Effector memory CD4-positive, alpha-beta T cell (primary cell): Measurements from ENCODE around the gene RELN.

Experiments
- DNase-seq, 3 donors: peaks; one replicate each; pipeline ENCODE4 v3.0.0-alpha.2; 2020
- H3K27ac ChIP-seq: 2 replicates; pipeline ENCODE4 v1.7.0; 2013; ENCODE audit warnings: mild to moderate bottlenecking, low read length, moderate library complexity; ENCODE audit not compliant: insufficient read depth, poor library complexity, severe bottlenecking
- H3K27me3 ChIP-seq: replicated peaks from 2 replicates; pipeline ENCODE4 v1.7.0; 2013; ENCODE audit warnings: mild to moderate bottlenecking, low read length; ENCODE audit not compliant: insufficient read depth, control insufficient read depth, poor library complexity, severe bottlenecking
- H3K36me3 ChIP-seq: 2 replicates; pipeline ENCODE4 v1.7.0; 2013; ENCODE audit warnings: mild to moderate bottlenecking, low read length, moderate library complexity; ENCODE audit not compliant: control insufficient read depth, insufficient read depth
- H3K4me1 ChIP-seq: 2 replicates; pipeline ENCODE4 v1.7.0; 2013; ENCODE audit warnings: low read length, mild to moderate bottlenecking; ENCODE audit not compliant: control insufficient read depth, insufficient read depth, poor library complexity, severe bottlenecking
- H3K4me3 ChIP-seq: 2 replicates; pipeline ENCODE4 v1.7.0; 2013; ENCODE audit warnings: low read length, low read depth, mild to moderate bottlenecking; ENCODE audit not compliant: insufficient read depth, poor library complexity, severe bottlenecking
- H3K9me3 ChIP-seq: 2 replicates; pipeline ENCODE4 v1.7.0; 2013; ENCODE audit warnings: mild to moderate bottlenecking, low read length, moderate library complexity; ENCODE audit not compliant: control insufficient read depth

Gene RELN

GRCh38 chr7:103719070-103719469 is 270.4 kb downstream of the RELN start:
- Histone ChIP-seq H3K27ac (no peak overlapping the region), H3K27me3 (no peaks in the 10 kb centered on the region), H3K4me1 (no peaks in the 10 kb centered on the region), H3K9me3 (no peaks in the 10 kb centered on the region), H3K4me3 (no peak overlapping the region), H3K36me3 (no peaks in the 10 kb centered on the region)
- no peak for DNase-seq

- Histone ChIP-seq H3K4me1 (no peaks in the 10 kb centered on the region), H3K9me3 (no peaks in the 10 kb centered on the region), H3K27ac (no peak overlapping the region), H3K36me3 (no peaks in the 10 kb centered on the region), H3K27me3 (no peaks in the 10 kb centered on the region), H3K4me3 (no peak overlapping the region)
- DNase-seq: no peak
Observed at GRCh38 chr7:103718482-103719061, 270.9 kb downstream of the RELN start.

- H3K36me3 ChIP-seq: no peaks in the 10 kb centered on the region
- no peak for DNase-seq
- no peaks in the 10 kb centered on the region for H3K27me3 ChIP-seq
- no peaks in the 10 kb centered on the region for H3K9me3 ChIP-seq
- H3K27ac ChIP-seq: no peak overlapping the region
- H3K4me1 ChIP-seq: no peaks in the 10 kb centered on the region
- H3K4me3 ChIP-seq: no peak overlapping the region
Observed at GRCh38 chr7:103717574-103717973, 271.9 kb downstream of the RELN start.

- Histone ChIP-seq H3K4me3 (no peak overlapping the region), H3K4me1 (no peaks in the 10 kb centered on the region), H3K9me3 (no peaks in the 10 kb centered on the region), H3K27ac (no peak overlapping the region), H3K27me3 (no peaks in the 10 kb centered on the region), H3K36me3 (no peaks in the 10 kb centered on the region)
- DNase-seq: no peak
Observed at GRCh38 chr7:103715376-103716120, 273.9 kb downstream of the RELN start.

- no peak overlapping the region for H3K4me3 ChIP-seq
- H3K9me3 ChIP-seq: no peaks in the 10 kb centered on the region
- no peak for DNase-seq
- H3K36me3 ChIP-seq: no peaks in the 10 kb centered on the region
- H3K4me1 ChIP-seq: no peaks in the 10 kb centered on the region
- H3K27ac ChIP-seq: no peak overlapping the region
- no peaks in the 10 kb centered on the region for H3K27me3 ChIP-seq
Observed at GRCh38 chr7:103714376-103714927, 275.0 kb downstream of the RELN start.

GRCh38 chr7:103712991-103713778 is 276.3 kb downstream of the RELN start:
- H3K27me3 ChIP-seq: no peaks in the 10 kb centered on the region
- H3K4me3 ChIP-seq: no peak overlapping the region
- no peak for DNase-seq
- no peaks in the 10 kb centered on the region for H3K9me3 ChIP-seq
- no peak overlapping the region for H3K27ac ChIP-seq
- H3K36me3 ChIP-seq: no peaks in the 10 kb centered on the region
- H3K4me1 ChIP-seq: no peaks in the 10 kb centered on the region

GRCh38 chr7:103711413-103711812 is 278.0 kb downstream of the RELN start:
- Histone ChIP-seq H3K27ac (no peak overlapping the region), H3K9me3 (no peaks in the 10 kb centered on the region), H3K27me3 (no peaks in the 10 kb centered on the region), H3K4me3 (no peak overlapping the region), H3K4me1 (no peaks in the 10 kb centered on the region), H3K36me3 (no peaks in the 10 kb centered on the region)
- DNase-seq: no peak

- no peak for DNase-seq
Observed at GRCh38 chr7:103710247-103710646, 279.2 kb downstream of the RELN start.

GRCh38 chr7:103706805-103707204 is 282.7 kb downstream of the RELN start:
- no peaks in the 10 kb centered on the region for H3K9me3 ChIP-seq
- no peaks in the 10 kb centered on the region for H3K36me3 ChIP-seq
- no peaks in the 10 kb centered on the region for H3K27me3 ChIP-seq
- no peak overlapping the region for H3K4me3 ChIP-seq
- DNase-seq: no peak
- no peak overlapping the region for H3K27ac ChIP-seq
- H3K4me1 ChIP-seq: no peaks in the 10 kb centered on the region

More at GRCh38 chr7:103710247-103710646, 279.2 kb downstream of the RELN start:
- H3K4me1 ChIP-seq: no peaks in the 10 kb centered on the region
- no peaks in the 10 kb centered on the region for H3K27me3 ChIP-seq
- H3K27ac ChIP-seq: no peak overlapping the region
- no peaks in the 10 kb centered on the region for H3K36me3 ChIP-seq
- H3K9me3 ChIP-seq: no peaks in the 10 kb centered on the region
- H3K4me3 ChIP-seq: no peak overlapping the region

GRCh38 chr7:103705542-103705941 is 283.9 kb downstream of the RELN start:
- H3K36me3 ChIP-seq: no peaks in the 10 kb centered on the region
- no peaks in the 10 kb centered on the region for H3K9me3 ChIP-seq
- no peak overlapping the region for H3K27ac ChIP-seq
- H3K27me3 ChIP-seq: no peaks in the 10 kb centered on the region
- DNase-seq: no peak
- no peaks in the 10 kb centered on the region for H3K4me1 ChIP-seq
- H3K4me3 ChIP-seq: no peak overlapping the region
